Measurements from ENCODE around the gene TUBE1.

Gene TUBE1

GRCh38 chr6:112022749-112023148 is 64.5 kb downstream of the TUBE1 start:
- Mint-ChIP-seq H3K27me3 (no peaks in the 10 kb centered on the region), H3K9me3 (peaks cover 20% of the 10 kb centered on the region), H3K27ac (no peak overlapping the region), H3K4me3 (no peak overlapping the region), H3K36me3 (peaks cover 7% of the 10 kb centered on the region), H3K4me1 (peaks cover 31% of the 10 kb centered on the region)
- CTCF ChIA-PET, result interaction anchor here (1.4 kb wide), 1 partner anchor 12 kb away, joined by 4 read pairs; no protein-coding TSS in a partner anchor
- DNase-seq, result no peak

GRCh38 chr6:112021691-112022310 is 65.5 kb downstream of the TUBE1 start:
- Mint-ChIP-seq H3K36me3 (peaks cover 5% of the 10 kb centered on the region), H3K27me3 (no peaks in the 10 kb centered on the region), H3K9me3 (peaks cover 20% of the 10 kb centered on the region), H3K4me3 (no peak overlapping the region), H3K27ac (no peak overlapping the region), H3K4me1 (peaks cover 26% of the 10 kb centered on the region)
- DNase-seq, result no peak
- CTCF ChIA-PET, result interaction anchor here (2.0 kb wide), 1 partner anchor 311 kb away, joined by 4 read pairs; no protein-coding TSS in a partner anchor
